Muscle of back (tissue), 11 donors: Measurements from ENCODE around the gene FOXF2. TPM values are rescaled to one million over a fixed set of nuclear protein-coding genes. Genes with fewer than 3 reads are reported as not detected.

Experiments used
- DNase-seq, 3 donors: peaks; one replicate each; pipeline versions ENCODE4 v3.0.0 to v3.0.0-alpha.2; 2013
- polyA plus RNA-seq, 10 donors: library from polyadenylated mRNA; unstranded; fragments of 120-200 nt; gene quantifications; one replicate each; pipeline ENCODE4 v1.2.1, GENCODE V29; 2013; ENCODE audit not compliant: insufficient read length in 10 of 10

Gene FOXF2
- polyA plus RNA-seq, 10 donors, result 0.13 to 0.67 (median 0.21) TPM

DNA sequence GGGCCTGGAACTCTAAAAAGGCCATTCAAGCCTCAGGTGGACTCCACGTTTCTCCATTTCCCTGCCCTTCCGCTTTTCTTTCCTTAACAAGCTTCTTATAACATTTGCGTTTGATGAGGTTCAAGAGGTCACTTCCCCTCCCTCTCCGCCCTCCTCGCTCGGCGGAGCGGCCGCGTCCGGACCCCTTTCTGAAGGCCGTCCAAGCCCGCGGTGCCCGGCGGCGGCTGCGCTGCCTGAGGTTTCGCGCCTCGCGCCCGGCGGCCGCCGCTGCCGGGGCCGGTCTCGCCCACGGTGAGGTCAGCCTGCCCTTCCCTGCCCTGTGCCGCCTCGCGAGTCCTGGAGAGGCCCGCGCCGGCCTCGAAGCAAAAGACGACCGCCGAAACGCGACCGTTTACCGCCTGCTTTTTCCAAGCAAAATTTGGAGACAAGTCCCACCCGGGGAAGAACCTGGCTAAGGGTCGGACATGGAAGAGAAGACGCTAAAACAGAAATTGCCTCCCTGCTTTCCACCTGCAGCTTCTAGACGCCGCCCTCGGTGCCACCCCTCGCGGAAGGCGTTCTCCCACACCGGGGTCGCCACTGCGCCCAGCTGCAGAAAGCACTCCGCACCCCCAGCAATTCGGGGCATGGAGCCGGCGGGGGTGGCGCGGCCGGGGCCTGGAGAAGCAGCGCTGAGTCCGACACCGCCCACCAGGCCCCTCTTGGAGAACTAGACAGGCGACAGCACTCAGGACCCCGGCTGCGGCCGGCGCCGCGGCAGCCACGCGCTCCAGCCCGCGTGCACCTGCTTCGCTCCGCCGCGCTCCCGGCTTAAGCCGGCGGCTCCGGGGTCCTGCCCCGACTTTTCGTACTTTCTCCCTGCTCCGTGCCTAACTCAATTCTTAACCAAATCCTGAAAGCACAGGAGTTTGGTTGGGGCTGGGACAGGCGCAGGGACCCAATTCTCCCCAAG, 11.0 kb upstream of the FOXF2 start:
- DNase-seq, result peak in 1 of 3 donors; percentile 46

DNA sequence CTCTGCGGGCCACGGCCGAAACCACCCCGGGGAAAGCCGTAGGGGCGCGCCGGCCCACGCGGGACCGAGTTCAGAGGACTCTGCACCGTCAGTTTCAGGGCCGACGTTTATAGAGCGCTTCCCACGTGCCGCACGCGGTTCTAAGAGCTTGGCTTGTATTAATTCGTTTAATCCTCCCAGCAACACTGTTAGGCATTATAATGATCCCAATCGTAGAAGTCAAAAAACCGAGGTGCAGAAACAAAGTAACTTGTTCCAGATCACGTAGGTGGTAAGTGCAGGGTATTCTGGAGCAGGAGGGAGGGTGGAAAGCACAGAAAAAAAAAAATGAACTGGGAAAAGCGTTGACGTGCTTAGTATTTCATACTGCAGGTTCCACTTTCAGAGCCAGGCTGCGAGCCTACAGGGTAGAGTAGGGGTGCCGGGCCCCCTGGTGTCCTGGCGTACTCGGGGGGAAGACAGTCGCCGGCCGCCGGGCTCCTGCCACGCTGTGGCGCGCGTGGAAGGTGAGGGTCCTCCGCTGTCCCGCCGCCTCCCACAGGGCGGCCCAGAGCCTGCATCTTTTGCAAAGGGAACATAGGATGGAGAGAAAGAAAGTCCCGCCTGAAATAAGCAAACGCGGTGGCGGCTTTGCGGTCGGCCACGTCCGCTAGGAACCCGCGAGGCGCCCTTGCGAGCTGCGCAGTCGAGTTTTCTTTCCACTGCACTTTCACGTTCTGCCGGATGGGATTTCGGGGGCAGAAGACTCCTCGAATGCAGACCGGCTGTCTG, 10.2 kb upstream of the FOXF2 start:
- peak in 1 of 3 donors; percentile 63 for DNase-seq

DNA sequence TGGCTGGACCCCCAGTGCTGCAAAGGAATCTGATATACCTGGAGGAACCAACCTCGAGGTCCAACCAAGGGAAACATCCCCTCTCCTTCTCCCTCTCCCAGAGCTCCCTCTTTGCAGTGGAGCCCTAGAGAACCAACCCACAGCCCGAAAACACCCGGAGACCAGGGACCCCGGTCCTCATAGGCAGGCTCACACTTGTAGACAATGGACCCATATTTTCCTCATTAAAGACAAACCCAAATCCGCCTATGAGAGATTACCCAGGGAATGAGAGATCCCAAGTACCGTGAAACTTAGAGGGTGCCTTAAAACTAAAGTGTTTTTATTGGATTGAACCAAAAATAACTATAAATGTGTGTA, 9.6 kb upstream of the FOXF2 start:
- DNase-seq, result no peak

DNA sequence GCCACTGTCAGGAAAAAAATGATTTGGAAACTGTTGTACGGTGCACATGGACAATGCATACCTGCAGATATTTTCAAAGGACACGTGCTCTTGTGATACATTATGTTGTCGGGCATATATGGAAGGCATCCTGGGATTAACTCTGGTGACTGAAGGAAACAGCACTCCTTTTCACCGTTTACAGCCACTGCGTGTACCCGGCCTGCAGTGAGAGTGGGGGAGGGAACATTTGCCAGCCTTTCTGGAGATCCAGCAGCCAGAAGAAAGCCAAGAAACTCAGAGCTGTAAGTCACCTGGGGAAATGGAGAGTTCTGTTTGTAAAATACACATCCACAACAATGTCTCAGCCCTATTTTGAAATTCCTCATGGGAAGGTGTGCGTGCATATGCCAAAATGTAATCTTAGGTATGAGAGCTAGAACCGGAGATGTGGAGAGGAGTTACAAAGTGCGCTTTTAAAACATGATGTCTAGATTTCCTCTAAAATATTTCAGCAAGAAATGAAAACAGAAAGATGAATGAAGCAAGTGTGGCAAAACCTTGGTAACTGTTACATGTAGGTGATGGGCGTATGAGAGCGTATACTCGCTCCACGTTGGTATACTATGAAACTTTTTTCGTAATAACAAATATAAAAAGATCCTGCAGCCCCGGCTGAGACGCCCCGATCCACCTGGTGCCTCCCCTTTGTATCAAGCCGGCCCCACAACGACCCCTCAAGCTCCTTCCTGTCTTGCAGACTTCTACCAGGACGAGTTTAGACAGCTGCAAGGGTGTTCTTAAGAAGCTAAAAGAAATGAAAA, 8.6 kb upstream of the FOXF2 start:
- no peak for DNase-seq

DNA sequence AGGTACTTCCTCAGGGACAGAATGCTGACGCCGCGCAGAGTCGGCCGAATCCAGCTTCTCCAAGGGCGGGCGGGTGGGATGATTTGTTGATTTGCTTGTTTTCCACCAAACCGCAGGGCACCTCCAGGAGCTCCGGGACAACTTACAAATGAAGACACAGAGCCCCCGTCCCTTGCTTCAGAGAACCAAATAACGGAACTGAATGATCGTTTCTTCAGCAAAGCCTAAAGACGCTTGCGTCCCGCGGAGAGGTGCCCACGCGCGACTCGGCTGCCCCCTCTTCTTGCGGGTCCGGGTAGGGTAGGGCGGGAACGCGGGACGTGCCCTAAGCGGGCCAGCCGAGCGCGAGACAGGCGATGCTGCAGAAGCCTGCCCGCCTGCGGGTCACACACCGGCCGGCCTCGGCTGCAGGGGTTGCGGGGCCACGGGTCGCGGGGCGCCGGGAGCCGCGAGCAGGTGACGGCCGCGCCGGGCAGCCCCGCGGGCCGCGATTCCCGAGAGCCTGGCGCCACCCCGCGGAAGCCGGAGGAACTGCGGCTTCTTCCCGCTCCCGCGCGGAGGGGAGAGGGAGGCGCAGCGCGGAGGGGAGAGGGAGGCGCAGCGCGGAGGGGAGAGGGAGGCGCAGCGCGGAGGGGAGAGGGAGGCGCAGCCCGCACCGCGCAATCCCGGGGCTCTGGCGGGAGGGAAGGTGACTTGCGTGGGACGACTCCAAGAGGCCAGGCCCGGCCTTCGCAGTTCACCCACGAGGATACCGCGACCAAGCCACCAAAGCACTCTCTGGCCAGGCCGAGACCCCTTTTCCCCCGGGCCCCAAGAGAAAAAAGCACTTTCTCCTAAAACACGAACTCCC, 7.7 kb upstream of the FOXF2 start:
- peak in 2 of 3 donors; percentile 66 to 80 for DNase-seq

DNA sequence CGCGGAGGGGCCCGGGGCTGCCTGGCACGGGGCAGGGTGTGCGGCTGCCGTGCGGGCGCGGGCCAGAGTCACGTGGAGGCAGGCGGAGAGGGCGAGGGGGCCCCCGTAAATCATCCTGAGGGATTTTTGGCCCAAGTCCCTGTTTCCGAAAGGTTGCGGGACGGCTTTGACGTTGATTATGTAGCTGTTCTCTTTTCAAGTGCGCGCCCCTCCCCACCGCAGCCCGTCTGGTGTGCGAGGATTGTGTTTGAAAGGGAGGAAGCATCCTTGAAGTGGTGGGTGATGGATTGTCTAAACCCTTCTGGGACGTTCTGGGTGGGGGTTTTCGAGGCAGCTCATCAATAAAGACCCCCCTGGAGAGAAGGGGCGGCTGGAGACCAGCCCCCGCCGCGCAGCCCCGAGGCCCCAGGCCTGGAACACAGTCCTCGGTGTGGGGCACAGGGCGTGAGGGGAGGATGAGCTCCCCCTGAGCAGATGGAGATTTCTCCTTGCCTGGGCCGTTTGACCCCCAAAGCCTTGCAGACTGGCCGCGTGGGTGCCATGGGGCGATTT, 7.0 kb upstream of the FOXF2 start:
- no peak for DNase-seq

DNA sequence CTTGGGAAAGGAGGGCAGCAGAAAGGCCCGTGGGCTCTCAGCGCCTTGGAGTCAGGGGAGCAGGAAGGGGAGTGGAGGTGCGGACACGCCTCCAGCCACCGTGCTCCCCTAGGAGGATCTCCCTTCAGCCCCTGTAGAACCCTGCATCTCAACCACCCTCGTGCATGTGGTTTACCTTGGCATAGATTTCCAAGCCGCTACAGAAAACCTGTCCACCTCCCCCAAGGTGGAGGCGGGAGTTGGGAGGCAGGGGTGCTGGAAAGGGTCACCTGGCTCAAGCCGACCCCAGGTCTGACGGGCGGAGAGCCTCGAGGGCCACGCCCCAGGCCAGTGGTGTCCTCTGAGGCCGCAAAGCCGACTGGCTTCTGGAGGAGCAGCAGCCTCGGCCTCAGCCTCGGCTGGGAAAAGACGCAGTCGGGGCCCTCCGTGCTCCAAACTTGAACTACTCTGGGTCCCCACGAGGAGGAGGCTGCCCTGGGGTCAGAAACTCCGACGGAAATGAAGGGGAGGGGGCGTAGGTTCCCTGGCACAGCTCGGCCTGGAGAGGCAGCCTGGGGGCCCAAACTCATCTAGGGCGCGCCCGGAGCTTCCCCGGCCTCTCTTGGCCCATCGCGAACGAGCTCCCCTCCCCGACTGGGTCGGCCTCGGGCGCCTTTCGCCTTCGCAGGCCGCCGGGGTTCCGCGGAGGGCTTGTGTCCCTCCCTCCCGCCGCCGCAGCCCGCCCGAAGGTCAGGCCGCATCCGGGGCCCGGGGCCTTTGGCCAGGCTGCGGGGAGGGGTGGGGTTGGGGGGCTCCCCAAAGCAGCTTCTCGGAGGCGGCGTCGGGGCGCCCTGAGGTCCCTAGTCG, 6.3 kb upstream of the FOXF2 start:
- peak in 1 of 3 donors; percentile 41 for DNase-seq

DNA sequence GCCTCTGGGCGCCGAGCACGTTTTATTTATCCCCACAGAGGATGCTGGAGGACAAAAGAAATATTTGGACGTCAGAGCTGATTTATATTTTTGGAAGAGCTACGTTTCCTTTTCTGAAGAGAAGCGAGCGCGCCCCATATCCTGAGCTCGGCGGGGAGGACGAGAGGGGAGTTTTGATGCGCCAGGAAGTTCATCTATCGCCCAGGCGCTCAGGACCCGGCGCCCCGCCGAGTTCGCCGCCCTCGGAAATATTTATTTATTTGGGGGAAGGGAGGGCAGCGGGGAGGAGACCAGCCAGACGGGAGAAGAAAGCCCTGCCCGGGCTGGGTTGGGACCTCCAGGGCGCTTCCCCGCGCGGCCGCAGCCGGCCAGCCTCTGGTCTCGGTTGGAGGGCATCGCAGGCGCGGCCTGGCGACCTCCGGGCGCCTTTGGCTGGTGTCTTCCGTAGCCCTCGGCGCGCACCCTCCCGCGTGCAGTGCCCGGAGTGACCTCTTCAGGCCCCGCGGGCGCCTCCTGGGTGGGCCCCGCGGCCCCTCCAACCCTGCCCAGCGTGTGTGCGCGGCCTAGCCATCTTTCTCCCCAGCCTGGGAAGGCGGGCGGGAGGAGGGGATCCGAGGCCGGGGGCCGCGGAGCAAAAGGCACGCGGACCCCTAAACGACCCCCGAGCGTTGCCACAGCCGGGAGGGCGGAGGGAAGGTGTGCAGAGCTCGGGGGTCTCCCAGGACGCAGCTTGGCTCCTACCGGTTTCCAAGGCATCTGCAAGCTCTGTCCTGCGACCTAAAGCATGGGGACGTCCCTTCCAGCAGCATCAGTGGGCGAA, 5.4 kb upstream of the FOXF2 start:
- no peak for DNase-seq

DNA sequence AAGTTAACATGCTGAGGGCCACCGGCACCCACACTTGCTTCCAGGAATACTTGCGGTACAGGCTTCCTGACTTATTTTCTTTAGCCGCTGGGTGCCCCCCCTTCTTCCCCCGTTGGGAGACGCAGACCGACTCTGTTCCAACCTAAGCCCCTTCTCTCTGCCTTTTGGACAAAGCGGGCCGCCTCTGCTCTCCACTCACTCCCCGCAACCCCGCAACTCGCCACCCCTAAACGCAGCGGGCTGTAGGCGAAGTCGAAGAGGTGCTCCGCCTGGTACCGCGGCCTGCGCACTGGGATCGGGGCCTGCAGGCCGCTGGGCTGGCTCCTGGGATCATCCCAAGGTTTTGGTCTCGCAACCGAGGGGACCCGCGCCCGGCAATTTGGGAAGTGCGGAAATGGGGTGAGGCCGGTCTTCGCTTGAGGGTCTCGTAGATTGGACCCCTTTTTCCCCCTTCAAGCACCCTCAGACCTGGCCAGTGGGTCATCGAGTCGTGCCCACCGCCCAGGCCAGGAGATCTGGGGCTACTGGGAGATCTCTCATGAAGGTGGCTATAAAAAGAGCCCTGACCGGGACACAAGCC, 4.7 kb upstream of the FOXF2 start:
- no peak for DNase-seq

DNA sequence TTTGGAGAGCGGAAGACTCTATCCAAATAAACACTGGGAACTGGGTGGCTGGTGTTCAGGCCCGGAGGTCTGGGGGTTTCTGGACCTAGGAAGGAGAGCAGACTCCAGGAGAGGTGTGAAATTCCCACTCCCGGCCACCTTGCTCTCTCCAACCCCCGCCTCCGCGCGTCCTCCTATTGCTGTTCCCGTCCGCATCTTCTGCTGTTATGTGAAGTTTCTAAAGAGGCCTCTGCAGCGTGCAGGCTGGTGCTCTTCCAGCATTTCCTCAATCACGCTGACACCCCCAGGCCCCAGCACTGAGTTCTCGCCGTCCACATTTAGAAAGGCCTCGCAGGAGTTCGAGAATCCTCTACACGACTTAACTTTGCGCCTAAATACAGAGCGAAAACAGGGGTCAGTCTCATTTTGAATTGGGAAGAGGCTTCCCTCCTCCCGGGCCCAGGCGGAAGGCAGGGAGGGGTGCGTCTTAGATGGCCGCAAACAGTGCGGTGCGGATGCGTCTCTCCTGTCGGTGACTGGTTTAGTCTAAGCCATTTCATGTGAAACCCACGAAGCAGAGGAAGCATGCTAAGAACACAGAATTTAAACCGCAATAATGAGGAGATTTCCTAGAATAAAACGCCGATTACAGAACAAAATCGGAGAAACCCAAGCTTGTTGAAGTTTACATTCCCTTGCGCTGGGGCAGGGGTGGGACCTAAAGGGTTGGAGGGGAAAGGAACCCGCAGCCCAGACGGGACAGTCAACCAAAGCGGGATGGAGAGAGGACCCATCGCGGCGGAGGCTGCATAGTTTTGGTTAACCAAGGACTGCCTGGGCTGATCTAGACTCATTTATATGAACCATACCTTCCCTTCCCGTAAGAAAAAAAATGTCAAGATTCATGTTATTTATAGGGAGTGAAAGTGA, 4.0 kb upstream of the FOXF2 start:
- no peak for DNase-seq

DNA sequence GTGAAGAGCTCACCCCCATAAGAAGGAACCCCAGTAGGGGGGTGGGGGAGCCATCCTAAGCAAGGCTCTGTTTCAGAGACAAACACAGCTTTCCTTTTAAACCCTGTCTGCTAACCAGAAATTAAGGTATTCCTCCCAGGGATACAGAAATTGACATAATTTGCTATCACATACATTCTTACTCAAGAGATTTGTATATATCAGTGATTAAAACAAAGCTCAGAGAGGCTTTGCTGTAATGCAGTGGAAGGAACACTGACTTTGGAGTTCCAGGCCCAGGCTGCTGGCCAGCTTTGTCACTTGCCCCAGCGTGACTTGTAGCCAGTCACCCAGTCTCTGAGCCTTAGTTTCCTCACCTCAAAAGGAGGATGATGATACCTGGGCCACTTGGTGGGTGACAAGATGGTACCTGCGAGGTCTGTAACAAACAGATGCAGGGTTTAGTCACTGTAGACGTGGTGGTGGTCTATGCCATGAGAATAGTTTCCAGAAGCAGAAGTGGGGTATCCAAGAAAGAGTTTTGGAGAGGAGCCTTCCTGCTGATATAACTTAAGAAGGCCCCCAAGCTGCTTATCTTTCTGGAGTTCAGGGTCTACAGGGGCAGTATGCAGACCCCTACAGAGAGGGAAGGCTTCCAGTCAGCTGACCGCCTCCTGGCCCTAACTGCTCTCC, 3.2 kb upstream of the FOXF2 start:
- no peak for DNase-seq

DNA sequence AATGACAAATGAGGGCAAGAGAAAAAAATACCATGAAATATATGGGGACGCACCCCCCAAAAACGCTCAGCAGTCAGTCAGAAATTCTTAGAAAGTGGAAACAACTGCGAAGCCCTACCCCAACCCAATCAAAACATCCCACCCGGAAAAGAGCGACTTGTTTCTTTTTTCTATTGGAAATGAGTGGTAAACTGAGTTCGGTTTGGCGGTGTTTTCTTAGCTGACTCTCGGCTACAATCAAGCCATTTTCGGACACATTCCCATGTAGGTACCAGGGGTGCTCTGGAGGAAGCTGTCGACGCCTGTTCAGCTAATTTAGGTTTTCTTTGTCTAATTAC, 1.9 kb upstream of the FOXF2 start:
- DNase-seq, result no peak

DNA sequence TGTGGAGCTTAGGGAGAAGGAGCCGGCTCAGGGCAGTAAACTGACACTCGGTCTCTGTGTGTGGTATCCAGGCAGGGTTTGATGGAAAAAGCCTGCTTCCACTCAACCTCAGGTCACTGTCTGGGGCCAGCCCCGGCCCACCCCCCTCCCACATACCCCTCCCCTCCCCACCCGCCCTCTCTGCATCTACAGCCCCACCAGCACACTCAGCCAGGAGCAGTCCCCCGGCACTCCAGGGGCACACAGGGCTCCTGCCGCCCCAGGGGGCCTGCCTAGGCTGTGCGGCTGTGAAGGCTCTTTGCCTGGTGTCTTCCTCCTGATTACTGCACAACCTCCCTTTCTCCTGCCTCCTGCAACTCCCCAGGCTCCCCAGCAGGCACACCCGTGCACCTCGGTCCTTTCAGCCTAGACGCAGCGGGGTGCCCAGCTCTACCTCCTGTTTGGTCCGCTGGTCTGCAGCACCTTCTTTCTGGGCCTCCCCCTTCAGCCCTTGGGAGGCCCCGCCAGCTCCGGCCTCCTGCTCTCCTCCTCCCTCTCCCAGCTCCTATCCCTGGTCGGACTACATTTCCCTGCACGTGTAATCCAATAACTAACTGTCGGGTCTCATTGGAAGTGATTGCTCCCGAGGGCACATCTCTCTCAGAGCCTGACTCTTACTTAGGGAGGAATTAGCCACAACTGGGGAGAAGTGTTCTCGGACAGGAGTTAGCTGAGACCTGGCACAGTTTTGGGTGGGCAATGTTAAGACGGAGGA, 1.3 kb upstream of the FOXF2 start:
- DNase-seq, result peak in 1 of 3 donors; percentile 34

DNA sequence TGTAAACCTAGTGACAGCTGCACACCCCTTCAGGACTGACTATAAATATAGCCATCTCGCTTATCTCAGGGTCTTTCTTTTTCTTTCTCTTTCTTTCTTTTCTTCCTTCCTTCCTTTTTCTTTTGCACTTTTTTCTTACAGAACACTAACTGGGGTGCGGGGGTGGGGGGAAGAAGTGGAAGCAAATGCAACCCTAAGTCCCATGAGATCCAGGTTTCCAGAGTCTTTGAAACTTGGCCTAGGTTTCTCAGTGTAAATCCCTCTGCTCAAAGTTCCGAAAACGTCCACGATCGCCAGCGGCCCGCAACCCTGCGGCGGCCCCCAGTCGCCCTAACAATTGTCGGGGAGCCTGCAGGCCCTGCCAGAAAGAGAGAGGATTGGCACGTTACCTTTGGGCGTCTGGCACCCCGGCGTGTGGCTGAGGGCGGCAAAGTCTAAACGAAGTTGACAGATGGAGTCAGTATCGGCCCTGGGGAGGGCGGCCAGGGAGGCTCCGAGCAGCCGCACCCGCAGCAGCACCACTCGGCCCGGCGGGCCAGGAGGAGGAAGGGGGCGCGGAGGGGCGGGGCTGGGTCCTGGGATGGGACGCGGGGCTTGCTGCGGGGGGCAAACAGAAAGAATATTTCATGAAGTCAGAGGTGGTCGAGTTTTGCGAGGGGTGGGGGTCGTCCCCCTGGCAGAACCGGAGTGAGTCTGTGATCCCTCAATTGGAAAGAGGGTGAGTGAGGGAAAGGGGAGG, 577 bp upstream of the FOXF2 start:
- DNase-seq, result no peak
